KMS-11 (cell line): ENCODE data around the gene KHDC1.
"Not testable (repeated sequence)": the region's sequence is repeated elsewhere in the genome, so short reads cannot be mapped to it uniquely, and the experiment has no call there.

Experiments used
- H2AFZ ChIP-seq: fragments of 200-600 bp; sonication (generic); 2 replicates; pipeline ENCODE4 v1.6.1; 2016; ENCODE audit warnings: antibody characterized with exemption, mixed run types, low read depth
- H3K27ac ChIP-seq: fragments of 200-600 bp; sonication (generic); 2 replicates; pipeline ENCODE4 v1.6.1; 2016; ENCODE audit warnings: mild to moderate bottlenecking, mixed run types
- H3K27me3 ChIP-seq: fragments of 200-600 bp; sonication (generic); 2 replicates; pipeline ENCODE4 v1.6.1; 2017; ENCODE audit warnings: mild to moderate bottlenecking, low read depth, mixed run types, moderate library complexity; ENCODE audit not compliant: insufficient read depth
- H3K36me3 ChIP-seq: fragments of 200-600 bp; sonication (generic); 2 replicates; pipeline ENCODE4 v1.6.1; 2017; ENCODE audit warnings: mild to moderate bottlenecking, mixed run types; ENCODE audit not compliant: insufficient read depth
- H3K4me1 ChIP-seq: fragments of 200-600 bp; sonication (generic); 2 replicates; pipeline ENCODE4 v1.6.1; 2016; ENCODE audit warnings: mild to moderate bottlenecking, low read depth, mixed run types; ENCODE audit not compliant: poor library complexity, severe bottlenecking
- H3K4me2 ChIP-seq: fragments of 200-600 bp; sonication (generic); 2 replicates; pipeline ENCODE4 v1.7.0; 2016; ENCODE audit warnings: mild to moderate bottlenecking, mixed run types
- H3K4me3 ChIP-seq: fragments of 200-600 bp; sonication (generic); IDR thresholded peaks from 2 replicates; pipeline ENCODE4 v1.6.1; 2017; ENCODE audit warnings: low read depth, low read length, mixed read lengths; ENCODE audit not compliant: insufficient read depth
- H3K79me2 ChIP-seq: fragments of 200-600 bp; sonication (generic); 2 replicates; pipeline ENCODE4 v1.6.1; 2016; ENCODE audit warnings: low read depth, mixed run types; ENCODE audit not compliant: insufficient read depth
- H3K9ac ChIP-seq: fragments of 200-600 bp; sonication (generic); 2 replicates; pipeline ENCODE4 v1.6.1; 2016; ENCODE audit warnings: mild to moderate bottlenecking, mixed run types
- H4K20me1 ChIP-seq: fragments of 200-600 bp; sonication (generic); 2 replicates; pipeline ENCODE4 v1.6.1; 2016; ENCODE audit warnings: mild to moderate bottlenecking, mixed run types; ENCODE audit not compliant: insufficient read depth
- CTCF ChIP-seq: fragments of 200-600 bp; sonication (generic); conservative IDR thresholded peaks from 2 replicates; pipeline ENCODE4 v1.6.1; 2017; ENCODE audit warnings: low read depth, mild to moderate bottlenecking, antibody characterized with exemption, low read length, moderate library complexity, mixed read lengths

The KHDC1 gene

GRCh38 chr6:73258721-73259120 is 4.3 kb downstream of the KHDC1 start:
- Histone ChIP-seq H3K27ac (no peak overlapping the region), H3K4me1 (peaks cover 7% of the 10 kb centered on the region), H2AFZ (no peak overlapping the region), H4K20me1 (no peaks in the 10 kb centered on the region), H3K4me2 (no peak overlapping the region), H3K36me3 (no peaks in the 10 kb centered on the region), H3K9ac (no peak overlapping the region), H3K27me3 (no peaks in the 10 kb centered on the region), H3K4me3 (no peak overlapping the region), H3K79me2 (no peaks in the 10 kb centered on the region)
- no peak for TF ChIP-seq CTCF

- H3K9ac ChIP-seq, H3K27me3 ChIP-seq, H4K20me1 ChIP-seq: not testable (repeated sequence)
Observed at GRCh38 chr6:73254323-73254722, 8.7 kb downstream of the KHDC1 start.

DNA sequence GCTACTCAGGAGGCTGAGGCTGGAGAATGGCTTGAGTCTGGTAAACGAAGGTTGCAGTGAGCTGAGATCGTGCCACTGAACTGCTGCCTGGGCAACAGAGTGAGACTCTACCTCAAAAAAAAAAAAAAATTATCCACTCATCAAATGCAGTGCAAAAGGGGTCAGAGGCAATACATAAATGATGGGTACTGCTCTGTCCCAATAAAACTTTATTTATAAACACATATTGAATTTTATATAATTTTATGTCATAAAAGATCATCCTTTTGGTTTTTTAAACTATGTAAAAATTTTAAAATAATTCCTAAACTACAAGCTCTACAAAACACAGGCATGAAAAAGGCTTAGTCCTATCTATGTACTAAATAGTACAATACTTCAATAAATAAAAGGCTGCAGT is 10.3 kb downstream of the KHDC1 start:
- Histone ChIP-seq H3K4me1 (no peaks in the 10 kb centered on the region), H2AFZ (no peak overlapping the region), H3K4me3 (no peak overlapping the region), H3K4me2 (no peak overlapping the region), H3K27ac (no peak overlapping the region), H4K20me1 (no peaks in the 10 kb centered on the region), H3K79me2 (no peaks in the 10 kb centered on the region), H3K9ac (no peak overlapping the region), H3K27me3 (no peaks in the 10 kb centered on the region), H3K36me3 (no peaks in the 10 kb centered on the region)
- no peak for TF ChIP-seq CTCF

More at GRCh38 chr6:73254323-73254722, 8.7 kb downstream of the KHDC1 start:
- H3K4me2 ChIP-seq, H3K36me3 ChIP-seq, H3K27ac ChIP-seq, H3K79me2 ChIP-seq, H3K4me1 ChIP-seq, H3K4me3 ChIP-seq, H2AFZ ChIP-seq: not testable (repeated sequence)

- Histone ChIP-seq H3K9ac (no peak overlapping the region), H3K27ac (no peak overlapping the region), H4K20me1 (no peaks in the 10 kb centered on the region), H3K4me3 (no peak overlapping the region), H3K27me3 (no peaks in the 10 kb centered on the region), H3K36me3 (no peaks in the 10 kb centered on the region), H2AFZ (no peak overlapping the region), H3K79me2 (no peaks in the 10 kb centered on the region), H3K4me2 (no peak overlapping the region), H3K4me1 (no peaks in the 10 kb centered on the region)
- no peak for TF ChIP-seq CTCF
Observed at GRCh38 chr6:73250016-73250415, 13.0 kb downstream of the KHDC1 start.

GRCh38 chr6:73248192-73248903 is 14.6 kb downstream of the KHDC1 start:
- Histone ChIP-seq H3K4me2 (no peak overlapping the region), H3K27ac (no peak overlapping the region), H3K4me3 (no peak overlapping the region), H3K36me3 (no peaks in the 10 kb centered on the region), H3K79me2 (no peaks in the 10 kb centered on the region), H2AFZ (no peak overlapping the region), H3K4me1 (no peaks in the 10 kb centered on the region), H4K20me1 (no peaks in the 10 kb centered on the region), H3K27me3 (no peaks in the 10 kb centered on the region), H3K9ac (no peak overlapping the region)
- TF ChIP-seq CTCF = no peak
